GM19463 (cell line): ENCODE data around the gene PGLYRP2.

Experiments used
- ATAC-seq: cut with Tn5 transposase; IDR thresholded peaks from one replicate; pipeline ENCODE4 v1.9.1; 2021; ENCODE audit warnings: mild to moderate bottlenecking, moderate library complexity; ENCODE audit not compliant: unreplicated experiment

The PGLYRP2 gene

DNA sequence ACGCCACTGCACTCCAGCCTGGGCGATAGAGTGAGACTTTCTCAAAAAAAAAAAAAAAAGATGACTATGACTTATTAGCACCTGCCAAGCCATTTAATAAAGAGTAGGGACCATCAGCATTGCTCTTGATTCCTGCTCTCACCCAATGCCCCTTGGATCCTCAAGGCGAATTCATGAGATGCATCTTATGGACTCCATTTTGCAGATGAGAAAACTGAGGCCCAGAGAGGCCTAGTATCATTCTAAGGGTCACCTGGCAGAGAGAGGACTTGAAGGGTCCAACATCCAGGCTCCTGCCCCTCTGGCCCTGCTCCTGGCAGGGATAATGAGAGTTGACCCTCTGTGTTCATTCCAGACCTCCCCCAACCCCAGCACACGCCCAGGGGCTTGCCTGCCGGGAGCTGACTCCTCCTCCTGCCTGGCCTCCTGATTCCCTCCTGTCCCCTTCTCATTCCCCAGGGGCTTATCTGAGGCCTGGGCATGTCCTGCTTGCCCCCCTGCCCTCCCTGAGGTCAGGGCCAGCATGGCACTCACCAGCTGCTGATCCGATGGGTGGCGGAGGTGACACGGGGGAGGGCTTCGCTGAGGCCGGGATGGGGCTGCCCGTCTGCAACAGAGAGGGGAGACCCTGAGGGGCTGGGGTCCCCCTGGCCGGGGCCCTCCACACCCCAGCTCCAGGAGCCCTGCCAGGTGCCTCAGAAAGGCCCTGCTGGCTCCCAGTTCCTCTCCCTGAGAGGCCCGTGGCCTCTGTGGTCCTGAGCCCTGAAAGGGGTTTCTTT, 37.0 kb downstream of the PGLYRP2 start:
- ATAC-seq: no peak

GRCh38 chr19:15441317-15441716, 38.0 kb downstream of the PGLYRP2 start:
- no peak for ATAC-seq

- no peak for ATAC-seq
Observed at GRCh38 chr19:15439821-15440641, 39.3 kb downstream of the PGLYRP2 start.

DNA sequence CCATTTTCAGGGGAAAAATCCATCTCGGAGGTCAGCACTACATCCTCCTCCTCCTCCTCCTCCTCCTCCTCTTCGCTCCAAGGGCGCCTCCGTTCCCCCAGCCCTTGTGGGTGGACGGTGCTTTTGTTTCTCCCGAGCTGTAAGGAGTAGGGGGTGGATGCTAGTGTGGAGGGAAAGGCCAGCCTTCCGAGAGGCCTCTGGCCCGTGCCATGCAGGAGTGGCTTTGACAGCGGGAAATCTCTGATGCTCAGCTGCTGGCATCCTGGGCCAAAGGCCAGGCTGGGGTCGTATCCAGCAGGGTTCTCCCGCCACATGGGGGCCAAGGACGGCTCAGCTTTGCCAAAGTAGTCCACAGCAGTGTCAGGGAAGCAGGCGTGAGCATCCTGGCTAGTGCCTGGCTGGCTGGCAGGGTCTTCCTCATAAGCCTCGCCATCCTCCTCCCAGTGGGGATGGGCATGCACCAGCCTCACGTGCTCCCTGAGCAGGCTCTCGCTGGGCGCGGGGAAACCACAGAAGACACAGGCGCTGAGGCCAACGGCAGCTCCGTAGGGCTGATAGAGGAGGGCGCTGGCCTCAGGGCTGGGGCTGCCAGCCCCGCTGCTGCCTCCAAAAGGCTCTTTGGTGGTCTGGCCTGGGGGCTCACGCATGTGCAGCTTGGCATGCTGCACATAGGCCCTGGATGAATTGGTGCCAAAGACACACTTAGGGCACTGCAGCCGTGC, 40.1 kb downstream of the PGLYRP2 start:
- no peak for ATAC-seq

- ATAC-seq: no peak
Observed at GRCh38 chr19:15438577-15438976, 40.7 kb downstream of the PGLYRP2 start.

DNA sequence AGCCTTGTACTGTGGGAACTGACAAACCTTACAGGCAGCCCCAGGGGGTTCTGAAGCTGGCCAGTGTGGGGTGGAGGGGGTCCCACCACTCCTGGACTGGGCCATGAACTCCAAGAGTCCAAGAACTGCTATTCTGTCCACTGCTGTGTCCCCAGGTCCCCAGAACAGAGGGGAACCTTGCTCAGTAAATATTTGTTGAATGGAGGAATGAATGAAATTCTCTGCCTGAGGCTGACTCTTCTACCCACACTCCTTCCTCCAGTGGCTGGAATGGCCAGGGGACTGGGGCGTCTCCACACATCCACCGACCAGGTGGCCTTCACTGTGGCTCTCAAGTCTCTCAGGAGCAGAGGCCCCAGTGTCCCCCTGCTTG, 41.2 kb downstream of the PGLYRP2 start:
- ATAC-seq: no peak

- no peak for ATAC-seq
Observed at GRCh38 chr19:15437355-15438123, 41.8 kb downstream of the PGLYRP2 start.

DNA sequence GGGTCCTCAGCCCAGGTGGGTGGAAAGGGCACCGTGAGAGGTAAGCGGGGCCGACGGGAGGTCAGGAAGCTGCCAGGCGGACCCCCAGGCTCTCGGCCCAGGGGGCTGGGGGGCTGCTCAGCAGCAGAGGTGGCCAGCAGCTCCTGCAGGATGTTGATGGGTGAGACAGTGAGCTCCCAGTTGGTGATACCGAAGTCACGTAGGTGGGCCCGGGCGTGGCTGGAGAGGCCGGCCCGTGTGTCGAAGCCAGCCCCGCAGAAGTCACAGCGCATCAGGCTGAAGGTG, 42.5 kb downstream of the PGLYRP2 start:
- no peak for ATAC-seq

DNA sequence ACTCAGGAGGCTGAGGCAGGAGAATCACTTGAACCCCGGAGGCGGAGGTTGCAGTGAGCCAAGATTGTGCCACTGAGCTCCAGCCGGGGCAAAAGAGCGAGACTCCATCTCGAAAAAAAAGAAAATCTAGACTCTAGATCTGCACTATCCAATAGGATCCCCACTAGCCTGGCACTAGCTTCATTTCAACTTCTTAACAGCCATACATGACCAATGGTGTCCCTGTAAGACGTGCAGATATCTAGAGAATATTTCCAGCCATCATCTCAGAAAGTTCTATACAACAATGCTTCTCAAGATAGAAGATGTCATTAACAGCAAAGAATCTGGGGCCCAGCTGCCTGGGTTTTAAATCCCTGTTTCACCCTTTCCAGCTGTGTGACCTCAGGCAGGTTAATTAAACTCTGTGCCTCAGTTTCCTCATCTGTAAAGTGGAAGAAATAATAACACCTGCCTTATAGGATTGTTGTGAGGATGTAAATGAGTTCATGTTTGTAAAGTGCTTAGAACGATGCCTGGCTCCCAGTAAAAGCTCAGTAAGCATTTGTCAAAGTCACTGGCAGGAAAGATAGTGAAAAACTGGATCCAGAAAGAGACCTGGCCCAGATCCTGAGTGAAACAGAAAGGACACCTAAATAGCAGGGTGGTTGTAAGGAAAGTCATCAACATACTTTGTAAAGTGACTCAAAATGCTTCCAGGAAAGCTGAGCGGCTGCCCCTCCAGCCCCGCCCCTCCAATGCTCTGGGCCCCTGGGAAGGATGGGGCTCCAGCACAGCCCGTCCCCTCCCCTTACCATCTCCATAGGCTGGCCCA, 43.1 kb downstream of the PGLYRP2 start:
- no peak for ATAC-seq

DNA sequence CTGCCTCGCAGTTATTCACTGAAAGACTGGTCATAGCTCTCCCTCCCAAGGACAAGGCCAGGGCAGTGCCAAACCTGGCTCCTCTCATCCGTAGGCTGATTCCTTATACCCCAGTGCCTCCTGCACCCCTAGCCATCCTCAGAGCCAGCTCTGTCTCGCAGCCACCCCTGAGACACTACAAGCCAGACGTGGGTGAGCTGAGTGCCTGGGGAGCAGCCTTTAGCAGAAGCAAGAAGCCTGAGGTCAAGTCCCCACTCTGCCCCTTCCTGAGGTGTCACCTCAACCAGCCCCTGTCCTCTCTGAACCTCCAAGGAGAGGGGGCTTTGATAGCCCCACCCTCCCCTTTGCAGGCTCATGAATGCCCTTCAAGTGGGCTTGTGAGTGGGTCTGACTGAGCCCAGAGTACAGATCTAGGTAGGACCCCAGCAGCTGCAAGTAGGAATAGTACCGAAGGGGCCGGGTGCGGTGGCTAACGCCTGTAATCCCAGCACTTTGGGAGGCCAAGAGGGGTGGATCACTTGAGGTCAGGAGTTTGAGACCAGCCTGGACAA, 45.7 kb downstream of the PGLYRP2 start:
- no peak for ATAC-seq

DNA sequence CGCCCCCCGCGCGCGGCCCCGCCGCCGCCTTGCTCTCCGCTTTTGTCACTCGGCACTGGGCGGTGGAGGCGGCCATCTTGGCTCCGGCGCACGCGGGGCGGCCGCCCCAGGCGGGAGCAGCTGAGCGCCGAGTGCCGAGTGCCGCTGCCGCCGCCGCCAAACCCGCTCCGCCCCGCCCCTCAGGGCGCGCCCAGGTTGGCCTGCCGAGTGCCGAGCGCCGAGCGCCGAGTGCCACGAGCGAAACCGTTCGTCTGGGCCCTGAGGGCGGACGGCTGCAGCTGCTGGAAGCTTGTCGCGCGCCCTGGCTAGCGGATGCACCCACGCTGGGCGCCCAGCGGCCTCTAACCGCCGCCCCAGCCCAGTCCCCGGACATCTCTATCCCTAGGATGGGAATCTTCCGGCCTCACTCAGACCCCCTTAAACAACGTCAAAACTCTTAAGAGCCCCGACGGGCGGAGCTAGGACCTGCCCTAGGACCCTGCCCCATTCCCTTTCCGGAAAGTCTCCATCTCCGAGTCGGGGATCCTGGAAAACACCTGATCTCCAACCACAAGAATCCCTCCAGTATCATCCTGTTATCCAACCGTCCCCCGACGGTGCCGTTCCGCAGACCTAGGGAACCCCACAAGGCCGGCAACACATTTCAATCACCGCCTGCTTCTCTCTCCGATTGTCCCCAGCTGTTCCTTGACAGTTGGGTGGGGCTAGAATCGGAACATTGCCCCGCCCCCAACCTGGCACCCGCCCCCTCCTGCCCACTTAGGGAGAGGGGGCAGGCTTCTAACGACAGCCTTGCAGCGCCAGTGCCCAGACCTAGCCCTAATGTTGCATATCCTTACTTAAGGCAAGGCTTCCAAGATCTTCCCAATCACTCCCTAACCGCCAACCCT, 46.4 kb downstream of the PGLYRP2 start:
- ATAC-seq: peak; percentile 78

- ATAC-seq: no peak
Observed at GRCh38 chr19:15432018-15432494, 47.2 kb downstream of the PGLYRP2 start.

GRCh38 chr19:15431396-15432017, 47.8 kb downstream of the PGLYRP2 start:
- ATAC-seq: no peak

DNA sequence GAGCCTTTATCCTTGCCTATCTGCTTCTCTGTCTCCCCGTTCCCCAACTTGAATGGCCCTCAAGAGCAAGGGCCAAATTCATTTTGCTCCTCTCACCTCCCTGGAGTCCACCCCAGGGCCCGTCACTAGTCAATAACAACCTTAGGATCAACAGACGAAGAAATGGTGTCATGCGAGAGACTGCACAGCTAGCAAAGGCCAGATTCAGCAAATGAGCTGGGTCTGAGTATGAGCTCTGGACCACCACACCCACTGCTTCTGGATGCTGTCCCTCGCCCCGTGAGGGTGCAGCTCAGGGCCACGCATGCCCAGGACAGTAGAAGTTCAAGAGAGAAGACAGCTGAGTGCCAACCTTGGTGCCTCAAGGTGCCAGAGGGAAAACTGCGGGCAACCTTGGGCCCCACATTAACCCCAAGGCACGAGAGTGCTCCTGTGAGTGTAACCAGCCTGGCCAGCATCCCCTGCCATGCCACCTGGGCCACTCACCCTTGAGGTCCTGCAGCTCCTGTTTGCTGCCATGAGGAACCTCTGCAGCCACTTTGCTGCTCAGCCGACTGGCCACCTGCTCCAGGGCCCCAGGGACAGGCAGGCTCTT, 48.7 kb downstream of the PGLYRP2 start:
- no peak for ATAC-seq

DNA sequence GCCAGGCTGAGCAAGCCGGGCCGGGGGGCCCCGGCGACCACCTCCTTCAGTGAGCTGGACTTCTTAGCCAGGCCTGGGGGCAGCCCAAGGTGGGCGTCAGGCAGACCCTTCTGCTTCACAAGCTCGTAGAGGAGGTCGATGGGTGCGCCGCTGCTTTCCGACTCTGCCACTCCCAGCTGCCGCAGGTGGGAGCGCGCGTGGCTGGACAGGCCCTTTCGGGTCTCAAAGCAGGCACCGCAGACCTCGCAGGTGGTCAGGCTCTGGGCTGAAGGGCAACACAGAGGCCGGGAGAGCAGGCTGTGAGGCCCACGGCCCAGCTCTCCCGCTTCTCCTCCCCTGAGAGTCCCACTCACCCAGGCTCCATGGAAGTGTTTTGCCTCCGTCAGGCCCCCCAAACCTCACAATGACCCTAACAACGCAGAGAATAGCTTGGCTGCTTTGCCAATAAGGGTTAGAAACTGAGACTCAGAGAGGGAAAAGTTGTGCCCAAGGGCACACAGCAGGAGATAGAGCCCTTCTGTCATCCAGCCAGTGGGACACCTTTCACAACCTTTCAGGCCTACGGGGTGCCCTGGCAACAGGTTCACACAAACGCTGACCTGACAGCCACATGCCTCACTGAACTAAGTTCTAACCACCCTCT, 49.4 kb downstream of the PGLYRP2 start:
- ATAC-seq: no peak

DNA sequence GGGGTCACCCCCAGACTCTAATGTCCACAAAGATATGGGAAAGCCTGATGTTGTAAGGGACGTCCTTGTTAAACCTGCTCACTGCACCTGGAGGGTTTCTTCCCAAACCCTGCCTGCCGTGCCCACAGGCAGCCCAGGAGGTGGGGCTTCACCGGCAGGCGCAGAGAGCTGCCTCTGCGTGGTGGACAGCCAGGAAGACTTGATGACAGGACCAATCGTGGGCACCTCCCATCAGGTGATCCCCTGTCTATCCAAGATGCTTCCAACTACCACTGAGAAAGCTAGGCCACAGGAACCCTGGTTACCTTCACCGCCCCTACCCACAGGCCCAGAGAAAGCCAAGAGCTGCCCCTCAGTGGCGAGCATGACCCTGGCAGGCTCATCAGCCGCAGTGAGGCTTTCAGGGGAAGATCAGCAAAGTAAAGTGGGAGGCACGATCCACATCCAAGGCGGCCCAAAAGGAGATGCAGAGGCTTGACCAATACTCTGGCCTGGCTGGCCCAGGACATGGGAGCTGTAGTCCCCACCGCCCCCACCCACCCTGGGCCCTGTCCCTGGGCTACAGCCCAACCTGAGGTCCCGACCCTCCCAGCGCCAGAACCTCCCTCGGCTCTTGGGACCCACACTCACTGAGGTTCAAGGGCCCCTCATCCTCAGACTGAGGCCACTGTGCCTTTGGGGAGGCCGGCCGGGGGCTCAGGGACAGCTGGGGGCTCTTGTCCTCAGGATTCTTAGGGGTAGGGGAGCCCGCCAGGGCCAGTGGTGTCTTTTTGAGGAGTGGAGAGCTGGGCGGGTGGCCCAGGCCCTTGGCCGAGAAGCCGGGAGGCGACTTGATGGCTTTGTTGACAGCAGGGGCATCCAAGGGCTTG, 50.1 kb downstream of the PGLYRP2 start:
- no peak for ATAC-seq
